WERI-Rb-1 (cell line): ENCODE results near the gene SAMHD1.
A peak's percentile ranks its signal among the peaks of the same experiment; 100 is the strongest.

Experiments
- DNase-seq: peaks from one replicate; pipeline ENCODE4 v3.0.0-alpha.2; 2020
- H3K27ac ChIP-seq: fragments of 250-450 bp; sonication (Bioruptor Pico); 2 replicates; pipeline ENCODE4 v1.5.1; 2020; ENCODE audit warnings: mild to moderate bottlenecking, moderate library complexity
- H3K27me3 ChIP-seq: fragments of 250-450 bp; sonication (Bioruptor Pico); 2 replicates; pipeline ENCODE4 v1.5.1; 2021; ENCODE audit warnings: mild to moderate bottlenecking, low read depth, moderate library complexity; ENCODE audit not compliant: insufficient read depth, severe bottlenecking
- H3K36me3 ChIP-seq: fragments of 250-450 bp; sonication (Bioruptor Pico); 2 replicates; pipeline ENCODE4 v1.5.1; 2020; ENCODE audit warnings: mild to moderate bottlenecking, moderate library complexity
- H3K4me3 ChIP-seq: 2 replicates; pipeline ENCODE4 v1.5.1; 2011; ENCODE audit warnings: low read depth, mild to moderate bottlenecking, control low read depth, low read length
- H3K9me3 ChIP-seq: fragments of 250-450 bp; sonication (Bioruptor Pico); 2 replicates; pipeline ENCODE4 v1.5.1; 2021; ENCODE audit warnings: mild to moderate bottlenecking, moderate library complexity; ENCODE audit not compliant: severe bottlenecking
- TF ChIP-seq, protein P1 (sequence below): IDR thresholded peaks from 2 replicates; pipeline ENCODE4 v1.5.1; 2011; ENCODE audit warnings: low read depth, mild to moderate bottlenecking, control low read depth, inconsistent platforms, low read length

SAMHD1 gene

DNA sequence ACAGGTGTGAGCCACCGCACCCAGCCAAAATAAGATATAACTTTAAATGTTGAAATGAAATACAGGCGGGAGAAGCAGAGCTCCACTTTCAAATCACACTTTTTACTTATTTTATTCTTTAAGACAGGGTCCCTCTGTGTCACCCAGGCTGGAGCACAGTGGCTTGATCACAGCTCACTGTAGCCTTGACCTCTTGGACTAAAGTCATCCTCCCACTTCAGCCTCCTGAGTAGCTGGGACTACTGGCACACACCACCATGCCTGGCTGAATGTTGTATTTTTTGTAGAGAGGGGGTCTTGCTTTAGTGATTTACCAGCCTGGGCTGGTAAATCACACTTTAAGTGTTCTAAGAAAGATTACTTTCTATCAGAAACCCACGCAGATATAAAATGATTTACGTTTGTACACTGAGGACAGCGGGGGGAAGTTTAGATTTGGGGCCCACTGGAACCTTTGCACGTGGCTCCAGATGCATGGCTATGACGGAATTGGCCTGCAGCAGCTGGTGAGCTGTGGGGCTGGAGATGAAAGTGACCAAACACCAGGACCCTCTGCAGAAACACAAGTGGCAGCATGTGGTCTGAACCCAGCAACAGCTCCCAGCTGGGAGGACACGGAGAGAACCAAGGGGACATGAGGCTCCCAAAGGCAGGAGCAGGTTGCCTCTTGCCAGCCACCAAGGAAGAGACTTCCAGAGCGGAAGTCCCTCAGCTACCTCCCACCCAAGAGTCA is 102.0 kb downstream of the SAMHD1 start:
- no peak overlapping the region for H3K27ac ChIP-seq
- peaks cover 3% of the 10 kb centered on the region for H3K9me3 ChIP-seq
- TF ChIP-seq, protein P1, sequence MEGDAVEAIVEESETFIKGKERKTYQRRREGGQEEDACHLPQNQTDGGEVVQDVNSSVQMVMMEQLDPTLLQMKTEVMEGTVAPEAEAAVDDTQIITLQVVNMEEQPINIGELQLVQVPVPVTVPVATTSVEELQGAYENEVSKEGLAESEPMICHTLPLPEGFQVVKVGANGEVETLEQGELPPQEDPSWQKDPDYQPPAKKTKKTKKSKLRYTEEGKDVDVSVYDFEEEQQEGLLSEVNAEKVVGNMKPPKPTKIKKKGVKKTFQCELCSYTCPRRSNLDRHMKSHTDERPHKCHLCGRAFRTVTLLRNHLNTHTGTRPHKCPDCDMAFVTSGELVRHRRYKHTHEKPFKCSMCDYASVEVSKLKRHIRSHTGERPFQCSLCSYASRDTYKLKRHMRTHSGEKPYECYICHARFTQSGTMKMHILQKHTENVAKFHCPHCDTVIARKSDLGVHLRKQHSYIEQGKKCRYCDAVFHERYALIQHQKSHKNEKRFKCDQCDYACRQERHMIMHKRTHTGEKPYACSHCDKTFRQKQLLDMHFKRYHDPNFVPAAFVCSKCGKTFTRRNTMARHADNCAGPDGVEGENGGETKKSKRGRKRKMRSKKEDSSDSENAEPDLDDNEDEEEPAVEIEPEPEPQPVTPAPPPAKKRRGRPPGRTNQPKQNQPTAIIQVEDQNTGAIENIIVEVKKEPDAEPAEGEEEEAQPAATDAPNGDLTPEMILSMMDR = no peak
- H3K27me3 ChIP-seq = no peaks in the 10 kb centered on the region
- DNase-seq = no peak
- H3K36me3 ChIP-seq = peaks cover 9% of the 10 kb centered on the region
- H3K4me3 ChIP-seq = no peak overlapping the region

GRCh38 chr20:36848677-36849076 is 102.8 kb downstream of the SAMHD1 start:
- no peak for DNase-seq
- Histone ChIP-seq H3K27me3 (no peaks in the 10 kb centered on the region), H3K27ac (no peak overlapping the region), H3K9me3 (peaks cover 3% of the 10 kb centered on the region), H3K36me3 (peaks cover 6% of the 10 kb centered on the region), H3K4me3 (no peak overlapping the region)
- TF ChIP-seq, protein P1 = no peak

DNA sequence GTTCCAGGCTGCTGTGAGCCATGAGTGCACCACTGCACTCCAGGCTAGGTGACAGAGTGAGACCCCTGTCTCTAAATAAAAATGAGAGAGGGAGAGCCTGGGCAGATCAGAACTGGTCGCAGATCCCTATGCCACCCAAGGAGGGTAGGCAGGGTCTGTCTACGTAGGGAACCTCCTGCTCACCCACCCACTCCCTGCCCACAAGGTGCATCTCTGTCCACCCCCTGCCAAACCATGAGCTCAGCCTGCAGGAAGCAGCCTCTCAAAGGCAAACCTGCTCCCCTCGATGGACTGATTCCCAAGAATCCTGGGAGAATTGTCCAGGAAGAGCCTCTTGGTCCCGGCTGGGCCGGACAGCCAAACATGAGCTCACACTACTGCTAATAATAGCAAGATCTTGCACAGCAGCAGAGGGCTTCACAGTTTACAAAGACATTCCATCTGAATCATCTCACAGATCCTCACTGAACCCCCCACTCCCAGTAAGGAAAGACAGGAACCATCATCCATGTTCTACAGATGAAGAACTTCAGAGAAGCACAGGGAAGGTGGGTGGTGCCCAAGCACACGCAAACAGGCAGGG is 103.3 kb downstream of the SAMHD1 start:
- DNase-seq = no peak
- no peak overlapping the region for H3K27ac ChIP-seq
- H3K27me3 ChIP-seq = no peaks in the 10 kb centered on the region
- no peak overlapping the region for H3K4me3 ChIP-seq
- peaks cover 3% of the 10 kb centered on the region for H3K9me3 ChIP-seq
- H3K36me3 ChIP-seq = peaks cover 1% of the 10 kb centered on the region
- TF ChIP-seq, protein P1 = no peak

DNA sequence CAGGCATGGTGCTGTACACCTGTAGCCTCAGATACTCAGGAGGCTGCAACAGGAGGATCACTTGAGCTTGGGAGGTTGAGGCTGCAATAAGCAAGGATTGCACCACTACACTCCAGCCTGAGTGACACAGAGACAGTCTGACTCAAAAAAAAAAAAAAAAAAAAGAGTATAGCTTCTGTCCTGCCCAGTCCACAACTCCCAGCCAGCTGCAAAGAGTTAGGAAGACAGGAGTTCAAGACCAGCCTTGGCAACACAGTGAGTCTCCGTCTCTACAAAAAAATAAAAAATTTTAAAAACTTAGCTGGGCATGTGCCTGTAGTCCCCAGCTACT is 103.8 kb downstream of the SAMHD1 start:
- H3K4me3 ChIP-seq = no peak overlapping the region
- DNase-seq = no peak
- TF ChIP-seq, protein P1 = no peak
- peak overlapping the region; percentile 73 for H3K27ac ChIP-seq
- H3K9me3 ChIP-seq = peaks cover 3% of the 10 kb centered on the region
- no peaks in the 10 kb centered on the region for H3K27me3 ChIP-seq
- no peaks in the 10 kb centered on the region; the same call in 1 of the 2 replicates for H3K36me3 ChIP-seq

- no peak overlapping the region for H3K4me3 ChIP-seq
- H3K27ac ChIP-seq = peak overlapping the region; percentile 73
- DNase-seq = peak; percentile 85
- no peaks in the 10 kb centered on the region for H3K27me3 ChIP-seq
- TF ChIP-seq, protein P1 = no peak
- peaks cover 3% of the 10 kb centered on the region for H3K9me3 ChIP-seq
- H3K36me3 ChIP-seq = no peaks in the 10 kb centered on the region; the same call in 1 of the 2 replicates
These were observed 104.3 kb downstream of the SAMHD1 start for GRCh38 chr20:36847009-36847709.
